CD14-positive monocyte (primary cell): ENCODE results near the gene GMDS. TPM values are rescaled to one million over a fixed set of nuclear protein-coding genes. Genes with fewer than 3 reads are reported as not detected.

Source experiments
- DNase-seq, 3 donors: peaks; one replicate each; pipeline ENCODE4 v3.0.0-alpha.2; 2011 to 2022
- H2AFZ ChIP-seq: 2 replicates; pipeline ENCODE4 v1.6.0; 2012; ENCODE audit warnings: mild to moderate bottlenecking, low read depth, low read length, inconsistent platforms; ENCODE audit not compliant: insufficient read depth, poor library complexity, severe bottlenecking
- H3K27ac ChIP-seq, 2 donors: 1 replicate in 1 of 2; 2 replicates in 1 of 2; pipeline ENCODE4 v1.5.1; 2012 to 2013; ENCODE audit warnings: low read length in 2 of 2, control low read depth in 1 of 2, inconsistent platforms in 1 of 2, low read depth in 1 of 2, mild to moderate bottlenecking in 1 of 2
- H3K27me3 ChIP-seq, 2 donors: one replicate each; pipeline versions ENCODE4 v1.6.0 to v1.6.1; 2011 to 2013; ENCODE audit warnings: low read length in 2 of 2; ENCODE audit not compliant: control insufficient read depth in 2 of 2, insufficient read depth in 2 of 2
- H3K36me3 ChIP-seq, 2 donors: replicated peaks in 1 of 2; 1 replicate in 1 of 2; 2 replicates in 1 of 2; pipeline versions ENCODE4 v1.5.1 to v1.6.1; 2012 to 2013; ENCODE audit warnings: low read length in 2 of 2, control low read depth in 1 of 2, inconsistent platforms in 1 of 2, mild to moderate bottlenecking in 1 of 2; ENCODE audit not compliant: insufficient read depth in 2 of 2, control insufficient read depth in 1 of 2
- H3K4me1 ChIP-seq, 2 donors: 1 replicate in 1 of 2; 2 replicates in 1 of 2; pipeline versions ENCODE4 v1.5.1 to v1.6.1; 2012 to 2013; ENCODE audit warnings: low read length in 2 of 2, control low read depth in 1 of 2, inconsistent platforms in 1 of 2, mild to moderate bottlenecking in 1 of 2, moderate library complexity in 1 of 2; ENCODE audit not compliant: insufficient read depth in 2 of 2, control insufficient read depth in 1 of 2
- H3K4me2 ChIP-seq: replicated peaks from 2 replicates; pipeline ENCODE3; 2012; ENCODE audit warnings: low read length, moderate library complexity, mild to moderate bottlenecking; ENCODE audit not compliant: poor library complexity, severe bottlenecking; ENCODE audit errors: extremely low read depth
- H3K4me3 ChIP-seq, 3 experiments: fragments of 200-600 bp in 1 of 3; sonication (generic) in 1 of 3; replicated peaks in 1 of 3; 1 replicate in 2 of 3; 2 replicates in 1 of 3; pipeline ENCODE4 v1.5.1; 2011 to 2013; ENCODE audit warnings: low read length in 3 of 3, mild to moderate bottlenecking in 3 of 3, control low read depth in 2 of 3, low read depth in 2 of 3, inconsistent platforms in 1 of 3, moderate library complexity in 1 of 3
- H3K79me2 ChIP-seq: 2 replicates; pipeline ENCODE4 v1.6.0; 2012; ENCODE audit warnings: mild to moderate bottlenecking, control low read depth, inconsistent platforms, low read length, moderate library complexity; ENCODE audit not compliant: insufficient read depth
- H3K9ac ChIP-seq: 2 replicates; pipeline ENCODE4 v1.6.0; 2017; ENCODE audit warnings: low read length, mild to moderate bottlenecking; ENCODE audit not compliant: insufficient read depth, poor library complexity, severe bottlenecking
- H3K9me3 ChIP-seq, 2 donors: replicated peaks in 1 of 2; 1 replicate in 1 of 2; 2 replicates in 1 of 2; pipeline versions ENCODE4 v1.5.1 to v1.6.1; 2012 to 2013; ENCODE audit warnings: low read length in 2 of 2, control low read depth in 1 of 2; ENCODE audit not compliant: control insufficient read depth in 1 of 2, insufficient read depth in 1 of 2
- H4K20me1 ChIP-seq: 2 replicates; pipeline ENCODE4 v1.6.0; 2012; ENCODE audit warnings: mild to moderate bottlenecking, low read length, control low read depth, moderate library complexity; ENCODE audit not compliant: insufficient read depth
- H3K27ac Mint-ChIP-seq, 7 donors: one replicate each; pipeline ENCODE4 v1.8.0; 2020; ENCODE audit warnings: mild to moderate bottlenecking in 7 of 7, mixed read lengths in 7 of 7, moderate library complexity in 6 of 7, inconsistent platforms in 2 of 7
- H3K27me3 Mint-ChIP-seq, 3 donors: one replicate each; pipeline ENCODE4 v1.8.0; 2021 to 2022; ENCODE audit warnings: low read depth in 3 of 3, mild to moderate bottlenecking in 3 of 3, mixed read lengths in 3 of 3, moderate library complexity in 3 of 3, inconsistent platforms in 1 of 3
- H3K36me3 Mint-ChIP-seq, 2 donors: one replicate each; pipeline ENCODE4 v1.8.0; 2020; ENCODE audit warnings: mixed read lengths in 2 of 2, inconsistent platforms in 1 of 2, mild to moderate bottlenecking in 1 of 2
- H3K4me1 Mint-ChIP-seq: one replicate; pipeline ENCODE4 v1.8.0; 2020; ENCODE audit warnings: mild to moderate bottlenecking, mixed read lengths
- H3K4me3 Mint-ChIP-seq, 2 donors: one replicate each; pipeline ENCODE4 v1.8.0; 2020; ENCODE audit warnings: mild to moderate bottlenecking in 2 of 2, mixed read lengths in 2 of 2, moderate library complexity in 1 of 2
- H3K9me3 Mint-ChIP-seq, 7 donors: one replicate each; pipeline ENCODE4 v1.8.0; 2020 to 2022; ENCODE audit warnings: mixed read lengths in 7 of 7, mild to moderate bottlenecking in 6 of 7, moderate library complexity in 6 of 7, inconsistent platforms in 2 of 7
- CTCF ChIP-seq: fragments of 200-600 bp; IDR thresholded peaks from one replicate; pipeline ENCODE4 v1.8.0; 2022; ENCODE audit warnings: antibody characterized with exemption, mild to moderate bottlenecking
- WGBS: methylation state at CpG from one replicate; pipeline ENCODE4 v1.1.5; 2013; ENCODE audit warnings: missing lambda C conversion rate; ENCODE audit not compliant: insufficient coverage; 5-methylcytosine and 5-hydroxymethylcytosine counted together
- intact Hi-C, 2 donors: fragments of 100-400 bp; cut with micrococcal nuclease; formaldehyde crosslinking; loops; one replicate each; pipeline versions ENCODE4 v1.15.0 to v1.15.1; 2023
- polyA plus RNA-seq, 3 donors: library from polyadenylated mRNA; depleted of rRNA in 1 of 3; unstranded in 2 of 3; stranded (reverse) in 1 of 3; fragments of 300-500 nt in 2 of 3; fragments of >200 nt in 1 of 3; fragmentation: Illumina TruSeq in 2 of 3; gene quantifications; 1 replicate in 2 of 3; 2 replicates in 1 of 3; pipeline ENCODE4 v1.2.3, GENCODE V29; 2012 to 2021

Gene GMDS
- polyA plus RNA-seq, 3 donors, result 10.5 to 19.9 (median 17.6) TPM

- no peak overlapping the region for H3K4me3 Mint-ChIP-seq
- Histone ChIP-seq H3K27me3 (no peaks in the 10 kb centered on the region), H3K79me2 (no peaks in the 10 kb centered on the region), H3K4me3 (no peak overlapping the region), H3K4me2 (no peak overlapping the region), H3K27ac (no peak overlapping the region), H3K36me3 (no peaks in the 10 kb centered on the region), H2AFZ (no peak overlapping the region), H3K9me3 (no peaks in the 10 kb centered on the region), H3K4me1 (no peaks in the 10 kb centered on the region), H3K9ac (no peak overlapping the region), H4K20me1 (no peaks in the 10 kb centered on the region)
- H3K9me3 Mint-ChIP-seq, result peaks cover 0 to 3% (median 0%) of the 10 kb centered on the region in 7 donors
- intact Hi-C loops, result no loop called here
- DNase-seq, result no peak
- peaks cover 0 to 1% (median 0%) of the 10 kb centered on the region in 3 donors for H3K27me3 Mint-ChIP-seq
- no peaks in the 10 kb centered on the region for H3K4me1 Mint-ChIP-seq
- H3K36me3 Mint-ChIP-seq, result no peaks in the 10 kb centered on the region
- TF ChIP-seq CTCF, result no peak
- no peak overlapping the region for H3K27ac Mint-ChIP-seq
- no CpG with 5 or more reads among the region's 5 CpGs for WGBS
Observed at GRCh38 chr6:1838604-1839213, 406.7 kb downstream of the GMDS start.

- intact Hi-C loops, result no loop called here
- H3K9ac ChIP-seq, result no peak overlapping the region
- H3K27ac ChIP-seq, result no peak overlapping the region
- Mint-ChIP-seq H3K27ac (no peak overlapping the region), H3K36me3 (no peaks in the 10 kb centered on the region), H3K27me3 (peaks cover 0 to 5% (median 1%) of the 10 kb centered on the region in 3 donors), H3K9me3 (peaks cover 0 to 3% (median 0%) of the 10 kb centered on the region in 7 donors), H3K4me3 (no peak overlapping the region), H3K4me1 (peaks cover under 1% of the 10 kb centered on the region)
- WGBS, result no CpG with 5 or more reads among the region's 2 CpGs
- H3K4me3 ChIP-seq, result no peak overlapping the region
- no peaks in the 10 kb centered on the region for H3K4me1 ChIP-seq
- no peaks in the 10 kb centered on the region for H3K27me3 ChIP-seq
- no peak overlapping the region for H2AFZ ChIP-seq
- no peaks in the 10 kb centered on the region for H3K9me3 ChIP-seq
- no peaks in the 10 kb centered on the region for H3K36me3 ChIP-seq
- no peak overlapping the region for H3K4me2 ChIP-seq
- no peak for TF ChIP-seq CTCF
- no peaks in the 10 kb centered on the region for H3K79me2 ChIP-seq
- no peaks in the 10 kb centered on the region for H4K20me1 ChIP-seq
- DNase-seq, result no peak
Observed at GRCh38 chr6:1837826-1838225, 407.6 kb downstream of the GMDS start.
